ENCODE data around the gene URB2. TPM values are rescaled to one million over a fixed set of nuclear protein-coding genes. Genes with fewer than 3 reads are reported as not detected.

URB2 gene
- total RNA-seq = 10 to 100 TPM in 1 of 4 donors, 1 to 10 TPM in 3; 5.0 to 14.6 (median 8.3) TPM

DNA sequence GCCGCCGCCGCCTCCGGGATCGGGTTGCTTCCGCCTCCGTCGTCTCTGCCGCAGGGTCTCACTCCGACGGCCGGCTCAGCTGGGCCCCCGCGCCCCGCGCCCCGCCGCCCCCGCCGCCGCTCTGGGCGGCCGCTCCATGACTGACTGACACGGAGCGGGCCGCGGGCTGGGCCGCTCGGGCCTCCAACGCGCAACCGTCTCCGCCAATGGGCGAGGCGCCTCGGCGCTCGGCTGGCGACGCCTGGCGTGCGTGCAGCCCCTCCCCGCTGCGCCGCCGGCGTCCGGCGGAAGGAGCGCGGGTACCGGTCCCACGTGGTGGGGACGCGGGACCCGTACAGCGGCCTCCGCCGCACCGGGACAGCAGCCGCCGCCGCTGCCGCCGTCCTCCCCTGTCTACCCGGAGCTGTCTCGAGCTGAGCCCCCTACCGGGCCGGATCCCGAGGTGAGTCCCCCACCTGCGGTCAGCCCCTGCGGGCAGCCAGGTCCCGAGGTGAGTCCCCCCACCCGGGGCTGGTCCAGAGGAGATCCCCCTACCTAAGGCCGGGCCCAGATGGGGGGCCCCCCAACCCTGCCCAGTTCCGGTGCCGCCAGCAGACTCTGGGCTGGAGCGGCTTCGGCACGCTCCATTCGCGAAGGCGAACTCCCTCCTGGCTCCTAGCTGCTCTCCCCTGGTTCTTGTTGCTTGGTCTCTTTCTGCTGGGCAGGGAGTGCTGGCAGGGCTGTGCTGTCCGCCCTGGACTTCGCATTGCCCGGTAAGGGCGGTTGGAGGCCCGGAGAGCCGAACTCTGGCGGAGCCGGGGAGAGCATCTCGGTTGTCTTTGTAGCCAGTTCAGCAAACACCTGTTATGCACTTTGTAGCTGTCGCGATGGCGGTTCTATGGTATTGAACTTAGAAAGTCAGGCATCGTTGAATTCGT lies at the start of gene URB2, which contains the start of gene TAF5L:
URB2 (plus strand) TSS at position 333 of the 917 bp plus-strand sequence. CDS start 1,387 bp downstream, outside the sequence.
TAF5L (minus strand) TSS at position 208 of the 917 bp plus-strand sequence. CDS start 11,640 bp downstream, outside the sequence.
- peak; percentile 93 for DNase-seq (ENCODE audit: extremely low spot score)
- intact Hi-C loops (cut with DNase I) = loop anchor here (1.0 kb wide), 1 partner anchor 68 kb away; the partner anchor contains the start of gene ABCB10
- Histone ChIP-seq H3K36me3 (no peaks in the 10 kb centered on the region), H3K27ac (replicated peaks in 1 of 4) (peak within 1 kb of the TSS; percentile 90 to 95 (median 94)), H3K4me1 (peaks cover 32 to 55% (median 49%) of the 10 kb centered on the region in 4 donors), H3K9me3 (no peaks in the 10 kb centered on the region), H3K4me3 (peak within 1 kb of the TSS; percentile 77 to 97 (median 87)), H3K27me3 (no peaks in the 10 kb centered on the region)
- under 1% methylated on average over 22 of the region's 97 CpGs for WGBS
- TF ChIP-seq EP300 (IDR thresholded peaks at IDR 0.05) (no peak), POLR2AphosphoS5 (IDR thresholded peaks at IDR 0.05) (peak; percentile 68 to 76), POLR2A (IDR thresholded peaks at IDR 0.05; ENCODE audit: low read depth) (peak; percentile 40)
- TF ChIP-seq, protein P1, sequence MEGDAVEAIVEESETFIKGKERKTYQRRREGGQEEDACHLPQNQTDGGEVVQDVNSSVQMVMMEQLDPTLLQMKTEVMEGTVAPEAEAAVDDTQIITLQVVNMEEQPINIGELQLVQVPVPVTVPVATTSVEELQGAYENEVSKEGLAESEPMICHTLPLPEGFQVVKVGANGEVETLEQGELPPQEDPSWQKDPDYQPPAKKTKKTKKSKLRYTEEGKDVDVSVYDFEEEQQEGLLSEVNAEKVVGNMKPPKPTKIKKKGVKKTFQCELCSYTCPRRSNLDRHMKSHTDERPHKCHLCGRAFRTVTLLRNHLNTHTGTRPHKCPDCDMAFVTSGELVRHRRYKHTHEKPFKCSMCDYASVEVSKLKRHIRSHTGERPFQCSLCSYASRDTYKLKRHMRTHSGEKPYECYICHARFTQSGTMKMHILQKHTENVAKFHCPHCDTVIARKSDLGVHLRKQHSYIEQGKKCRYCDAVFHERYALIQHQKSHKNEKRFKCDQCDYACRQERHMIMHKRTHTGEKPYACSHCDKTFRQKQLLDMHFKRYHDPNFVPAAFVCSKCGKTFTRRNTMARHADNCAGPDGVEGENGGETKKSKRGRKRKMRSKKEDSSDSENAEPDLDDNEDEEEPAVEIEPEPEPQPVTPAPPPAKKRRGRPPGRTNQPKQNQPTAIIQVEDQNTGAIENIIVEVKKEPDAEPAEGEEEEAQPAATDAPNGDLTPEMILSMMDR (IDR thresholded peaks at IDR 0.05) = peak in 1 of 3 experiments; percentile 17

DNA sequence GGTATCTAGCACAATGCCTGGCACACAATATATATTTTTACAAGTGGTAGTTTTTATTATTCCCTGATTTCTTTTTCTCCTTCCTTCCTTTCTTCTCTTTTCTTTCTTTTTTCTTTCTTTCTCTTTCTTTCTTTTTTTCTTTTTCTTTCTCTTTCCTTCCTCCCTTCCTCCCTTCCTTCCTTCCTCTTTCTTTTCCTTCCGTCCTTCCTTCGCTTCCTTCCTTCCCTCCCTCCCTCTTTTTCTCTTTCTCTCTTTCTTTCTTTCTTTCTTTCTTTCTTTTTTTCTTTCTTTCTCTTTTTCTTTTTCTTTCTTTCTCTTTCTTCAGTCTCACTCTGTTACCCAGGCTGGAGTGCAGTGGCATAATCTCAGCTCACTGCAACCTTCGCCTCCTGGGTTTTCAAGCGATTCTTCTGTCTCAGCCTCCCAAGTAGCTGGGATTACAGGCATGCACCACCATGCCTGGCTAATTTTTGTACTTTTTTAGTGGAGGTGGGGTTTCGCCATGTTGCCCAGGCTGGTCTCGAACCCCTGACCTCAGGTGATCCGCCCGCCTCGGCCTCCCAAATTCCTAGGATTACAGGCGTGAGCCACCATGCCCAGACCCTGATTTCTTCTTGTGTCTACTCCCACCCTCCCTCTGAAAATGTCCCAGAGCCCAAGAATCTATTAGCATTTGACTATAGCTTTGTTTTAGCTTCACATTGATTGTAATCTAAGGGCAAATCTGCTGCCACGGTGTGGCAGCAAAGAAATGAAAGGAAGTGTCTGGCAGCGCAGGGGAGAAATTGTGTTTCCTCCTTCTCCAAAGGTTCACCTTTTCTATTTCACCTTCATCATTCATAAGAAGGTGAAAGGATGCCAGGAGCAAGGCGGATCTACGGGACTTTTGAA lies 47.6 kb upstream of the URB2 start:
- TF ChIP-seq POLR2A (IDR thresholded peaks at IDR 0.05; ENCODE audit: low read depth) (no peak), EP300 (IDR thresholded peaks at IDR 0.05) (no peak), POLR2AphosphoS5 (IDR thresholded peaks at IDR 0.05) (no peak)
- TF ChIP-seq, protein P1 (IDR thresholded peaks at IDR 0.05) = no peak
- Histone ChIP-seq H3K27ac (replicated peaks in 1 of 4) (peak overlapping the region; percentile 58 to 72 (median 64)), H3K4me3 (peak overlapping the region in 3 of 4 donors; percentile 16 to 38 (median 37)), H3K9me3 (no peaks in the 10 kb centered on the region), H3K27me3 (no peaks in the 10 kb centered on the region), H3K36me3 (no peaks in the 10 kb centered on the region), H3K4me1 (peaks cover 18 to 33% (median 28%) of the 10 kb centered on the region in 4 donors)
- intact Hi-C loops (cut with DNase I) = no loop called here
- 72% methylated on average over 14 of the region's 14 CpGs for WGBS
- DNase-seq (ENCODE audit: extremely low spot score) = no peak

DNA sequence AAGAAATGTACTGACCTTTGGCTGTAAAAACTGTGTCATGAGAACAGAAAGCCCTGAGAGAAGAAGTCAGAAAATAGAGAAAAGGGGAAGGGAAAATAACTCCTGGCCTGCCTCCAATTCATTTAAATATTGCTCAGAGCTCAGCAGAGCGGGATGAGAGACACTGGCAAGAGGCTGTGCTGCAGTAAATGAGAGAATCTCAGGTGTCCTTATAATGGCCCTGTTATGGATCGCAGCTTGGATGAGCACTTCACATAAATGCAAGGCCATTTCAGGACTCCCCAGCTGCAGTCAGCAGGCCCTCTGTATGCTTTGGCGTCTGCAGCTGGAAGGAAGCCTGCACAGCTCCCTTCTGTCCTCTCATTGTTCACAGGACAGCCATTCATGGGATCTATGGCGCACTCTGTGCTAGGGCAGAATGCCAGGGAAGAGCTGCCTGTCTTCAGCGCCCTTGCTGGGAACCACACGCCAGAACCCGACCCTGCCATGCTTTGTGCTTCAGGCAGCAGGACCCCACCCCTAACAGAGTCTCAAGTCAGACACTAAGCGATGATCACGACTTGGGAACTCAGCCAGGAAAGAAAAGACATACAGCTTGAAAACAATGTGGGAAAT lies 46.9 kb upstream of the URB2 start:
- peaks cover 18 to 33% (median 28%) of the 10 kb centered on the region in 4 donors for H3K4me1 ChIP-seq
- intact Hi-C loops (cut with DNase I) = no loop called here
- 11% methylated on average over 7 of the region's 9 CpGs for WGBS

DNA sequence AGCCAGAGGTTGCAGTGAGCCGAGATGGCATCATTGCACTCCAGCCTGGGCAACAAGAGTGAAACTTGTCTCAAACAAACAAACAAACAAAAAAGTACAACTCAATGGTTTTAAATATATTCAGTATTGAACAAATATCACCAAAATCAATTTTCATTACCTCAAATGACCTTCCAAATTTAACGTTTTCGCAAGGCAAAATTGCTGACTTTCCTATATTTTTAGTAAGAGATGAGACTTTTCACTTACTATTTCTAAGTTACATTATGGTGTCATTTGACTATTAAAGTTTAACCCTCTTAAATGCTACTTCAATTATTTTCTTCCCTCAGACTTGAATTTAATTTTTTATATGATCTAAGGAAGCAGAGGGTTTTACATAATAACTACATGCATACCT lies 44.6 kb upstream of the URB2 start:
- H3K4me1 ChIP-seq = peaks cover 18 to 33% (median 28%) of the 10 kb centered on the region in 4 donors
- H3K27ac ChIP-seq (replicated peaks in 1 of 4) = peak overlapping the region in 2 of 4 donors; percentile 61 to 70
- no peak overlapping the region for H3K4me3 ChIP-seq
- H3K36me3 ChIP-seq = no peaks in the 10 kb centered on the region
- no peaks in the 10 kb centered on the region for H3K9me3 ChIP-seq
- no peaks in the 10 kb centered on the region for H3K27me3 ChIP-seq
- intact Hi-C loops (cut with DNase I) = no loop called here
- no peak for DNase-seq (ENCODE audit: extremely low spot score)
- 89% methylated on average over 3 of the region's 3 CpGs for WGBS
- no peak for TF ChIP-seq POLR2A (IDR thresholded peaks at IDR 0.05; ENCODE audit: low read depth)
- no peak for TF ChIP-seq EP300 (IDR thresholded peaks at IDR 0.05)
- TF ChIP-seq POLR2AphosphoS5 (IDR thresholded peaks at IDR 0.05) = no peak
- TF ChIP-seq, protein P1 (IDR thresholded peaks at IDR 0.05) = no peak

More for the DNA sequence above, 46.9 kb upstream of the URB2 start:
- Histone ChIP-seq H3K4me3 (peak overlapping the region; percentile 16 to 38 (median 36)), H3K27me3 (no peaks in the 10 kb centered on the region), H3K27ac (replicated peaks in 1 of 4) (peak overlapping the region; percentile 58 to 72 (median 64)), H3K36me3 (no peaks in the 10 kb centered on the region), H3K9me3 (no peaks in the 10 kb centered on the region)
- DNase-seq (ENCODE audit: extremely low spot score) = no peak
- TF ChIP-seq POLR2AphosphoS5 (IDR thresholded peaks at IDR 0.05) (peak; percentile 20 to 79), POLR2A (IDR thresholded peaks at IDR 0.05; ENCODE audit: low read depth) (no peak)

Data from esophagus muscularis mucosa (tissue), 4 donors.